ENCODE measurements around the gene HCFC1R1. TPM values are rescaled to one million over a fixed set of nuclear protein-coding genes. Genes with fewer than 3 reads are reported as not detected.

HCFC1R1 gene
- polyA plus RNA-seq, 1 experiment: 51.6 TPM

DNA sequence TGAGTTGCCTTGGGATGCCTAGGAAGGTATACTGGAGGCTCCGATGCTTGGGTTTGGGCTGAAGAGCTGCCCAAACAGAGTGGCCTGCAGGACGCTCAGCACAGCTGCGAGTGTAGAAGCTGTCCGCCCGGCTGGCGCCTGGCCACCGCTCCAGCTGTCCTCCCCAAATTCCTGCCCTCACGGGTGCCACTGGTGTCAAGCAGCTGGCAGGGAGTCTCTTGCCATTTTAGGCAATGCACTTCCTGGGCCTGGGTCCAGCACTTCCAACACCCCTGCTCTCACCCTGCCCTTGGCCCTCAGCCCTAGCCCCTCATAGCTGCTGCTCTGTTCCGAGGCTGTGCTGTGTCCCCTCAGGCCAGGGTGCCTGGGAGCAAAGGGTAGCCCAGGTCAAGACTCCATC is 38.3 kb downstream of the HCFC1R1 start:
- DNase-seq (ENCODE audit: low read depth, low spot score): no peak
- ChIA-PET POLR2A (no interaction called here), CTCF (no interaction called here)
- Histone ChIP-seq H3K9me3 (ENCODE audit: control insufficient read depth, insufficient read depth, low read length) (peaks cover 5% of the 10 kb centered on the region; the same call in 1 of the 2 replicates), H3K27me3 (ENCODE audit: control insufficient read depth, insufficient read depth, low read length) (peaks cover 18% of the 10 kb centered on the region), H3K27ac (ENCODE audit: low read depth, low read length) (no peak overlapping the region), H3K4me3 (ENCODE audit: low read depth, low read length) (no peak overlapping the region)
- TF ChIP-seq, protein P1, sequence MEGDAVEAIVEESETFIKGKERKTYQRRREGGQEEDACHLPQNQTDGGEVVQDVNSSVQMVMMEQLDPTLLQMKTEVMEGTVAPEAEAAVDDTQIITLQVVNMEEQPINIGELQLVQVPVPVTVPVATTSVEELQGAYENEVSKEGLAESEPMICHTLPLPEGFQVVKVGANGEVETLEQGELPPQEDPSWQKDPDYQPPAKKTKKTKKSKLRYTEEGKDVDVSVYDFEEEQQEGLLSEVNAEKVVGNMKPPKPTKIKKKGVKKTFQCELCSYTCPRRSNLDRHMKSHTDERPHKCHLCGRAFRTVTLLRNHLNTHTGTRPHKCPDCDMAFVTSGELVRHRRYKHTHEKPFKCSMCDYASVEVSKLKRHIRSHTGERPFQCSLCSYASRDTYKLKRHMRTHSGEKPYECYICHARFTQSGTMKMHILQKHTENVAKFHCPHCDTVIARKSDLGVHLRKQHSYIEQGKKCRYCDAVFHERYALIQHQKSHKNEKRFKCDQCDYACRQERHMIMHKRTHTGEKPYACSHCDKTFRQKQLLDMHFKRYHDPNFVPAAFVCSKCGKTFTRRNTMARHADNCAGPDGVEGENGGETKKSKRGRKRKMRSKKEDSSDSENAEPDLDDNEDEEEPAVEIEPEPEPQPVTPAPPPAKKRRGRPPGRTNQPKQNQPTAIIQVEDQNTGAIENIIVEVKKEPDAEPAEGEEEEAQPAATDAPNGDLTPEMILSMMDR (IDR thresholded peaks at IDR 0.05; ENCODE audit: low read depth, low read length): no peak

DNA sequence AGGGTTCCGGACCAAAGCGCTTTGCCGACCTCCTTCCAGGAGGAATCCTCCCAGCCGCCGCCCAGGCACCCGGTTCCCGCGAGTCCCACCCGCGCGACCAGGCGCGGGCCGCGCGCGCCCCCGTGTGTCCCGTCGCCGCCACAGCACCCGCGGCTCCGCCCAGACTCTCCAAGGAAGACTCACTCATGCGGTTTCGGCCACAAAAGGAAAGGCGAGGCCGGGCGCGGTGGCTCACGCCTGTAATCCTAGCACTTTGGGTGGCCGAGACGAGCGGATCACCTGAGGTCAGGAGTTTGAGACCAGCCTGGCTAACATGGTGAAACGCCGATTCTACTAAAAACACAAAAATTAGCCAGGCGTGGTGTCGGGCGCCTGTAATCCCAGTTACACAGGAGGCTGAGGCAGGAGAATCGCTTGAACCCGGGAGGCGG is 40.0 kb downstream of the HCFC1R1 start:
- ChIA-PET CTCF (no interaction called here), POLR2A (no interaction called here)
- DNase-seq (ENCODE audit: low read depth, low spot score): peak; percentile 7
- Histone ChIP-seq H3K9me3 (ENCODE audit: control insufficient read depth, insufficient read depth, low read length) (peaks cover 5% of the 10 kb centered on the region; the same call in 1 of the 2 replicates), H3K4me3 (ENCODE audit: low read depth, low read length) (peak overlapping the region; percentile 39), H3K27me3 (ENCODE audit: control insufficient read depth, insufficient read depth, low read length) (peaks cover 10% of the 10 kb centered on the region), H3K27ac (ENCODE audit: low read depth, low read length) (no peak overlapping the region)
- TF ChIP-seq, protein P1 (IDR thresholded peaks at IDR 0.05; ENCODE audit: low read depth, low read length): peak; percentile 67

GRCh38 chr16:2982402-2982801 is 41.3 kb downstream of the HCFC1R1 start:
- TF ChIP-seq, protein P1 (IDR thresholded peaks at IDR 0.05; ENCODE audit: low read depth, low read length): no peak
- ChIA-PET POLR2A (no interaction called here), CTCF (interaction anchor here (0.9 kb wide), 1 partner anchor 12 kb away, joined by 3 read pairs; no protein-coding TSS in a partner anchor)
- no peak overlapping the region for H3K27ac ChIP-seq (ENCODE audit: low read depth, low read length)
- H3K27me3 ChIP-seq (ENCODE audit: control insufficient read depth, insufficient read depth, low read length): peaks cover 6% of the 10 kb centered on the region
- no peak for DNase-seq (ENCODE audit: low read depth, low spot score)
- H3K9me3 ChIP-seq (ENCODE audit: control insufficient read depth, insufficient read depth, low read length): peaks cover 5% of the 10 kb centered on the region; the same call in 1 of the 2 replicates
- no peak overlapping the region for H3K4me3 ChIP-seq (ENCODE audit: low read depth, low read length)

GRCh38 chr16:2981899-2982250 is 41.9 kb downstream of the HCFC1R1 start:
- no peak for DNase-seq (ENCODE audit: low read depth, low spot score)
- ChIA-PET CTCF (interaction anchor here (1.2 kb wide), 1 partner anchor 9 kb away, joined by 3 read pairs; no protein-coding TSS in a partner anchor), POLR2A (no interaction called here)
- H3K27me3 ChIP-seq (ENCODE audit: control insufficient read depth, insufficient read depth, low read length): peaks cover 4% of the 10 kb centered on the region
- no peak overlapping the region for H3K4me3 ChIP-seq (ENCODE audit: low read depth, low read length)
- H3K9me3 ChIP-seq (ENCODE audit: control insufficient read depth, insufficient read depth, low read length): peaks cover 5% of the 10 kb centered on the region; the same call in 1 of the 2 replicates
- no peak overlapping the region for H3K27ac ChIP-seq (ENCODE audit: low read depth, low read length)
- TF ChIP-seq, protein P1 (IDR thresholded peaks at IDR 0.05; ENCODE audit: low read depth, low read length): no peak

GRCh38 chr16:2981177-2981898 is 42.4 kb downstream of the HCFC1R1 start:
- Histone ChIP-seq H3K9me3 (ENCODE audit: control insufficient read depth, insufficient read depth, low read length) (peaks cover 5% of the 10 kb centered on the region; the same call in 1 of the 2 replicates), H3K27ac (ENCODE audit: low read depth, low read length) (no peak overlapping the region), H3K27me3 (ENCODE audit: control insufficient read depth, insufficient read depth, low read length) (peaks cover 4% of the 10 kb centered on the region), H3K4me3 (ENCODE audit: low read depth, low read length) (no peak overlapping the region; the same call in 1 of the 2 replicates)
- TF ChIP-seq, protein P1 (IDR thresholded peaks at IDR 0.05; ENCODE audit: low read depth, low read length): no peak
- POLR2A ChIA-PET: interaction anchor here (0.7 to 2.1 kb wide), 4 partner anchors 11 to 76 kb away, joined by 3 to 10 read pairs (median 6); partner anchors contain the start of genes PAQR4 and TNFRSF12A
- DNase-seq (ENCODE audit: low read depth, low spot score): no peak
- CTCF ChIA-PET: interaction anchor here (0.6 to 1.2 kb wide), 2 partner anchors 8 to 49 kb away, joined by 3 to 11 read pairs; no protein-coding TSS in a partner anchor
